DOHH2 (cell line): ENCODE data around the gene POLA2.

ENCODE experiments used
- EZH2phosphoT487 ChIP-seq: fragments of 200-600 bp; sonication (generic); IDR thresholded peaks from 2 replicates; pipeline ENCODE4 v1.6.1; 2017; ENCODE audit warnings: borderline replicate concordance, mild to moderate bottlenecking, antibody characterized with exemption, low read length, moderate library complexity, mixed read lengths
- TF ChIP-seq, protein P1 (sequence below): fragments of 200-600 bp; sonication (generic); IDR thresholded peaks from one replicate; pipeline ENCODE4 v1.5.1; 2014; ENCODE audit warnings: antibody characterized with exemption, mild to moderate bottlenecking, low read depth, low read length; ENCODE audit not compliant: poor library complexity, severe bottlenecking

DNA sequence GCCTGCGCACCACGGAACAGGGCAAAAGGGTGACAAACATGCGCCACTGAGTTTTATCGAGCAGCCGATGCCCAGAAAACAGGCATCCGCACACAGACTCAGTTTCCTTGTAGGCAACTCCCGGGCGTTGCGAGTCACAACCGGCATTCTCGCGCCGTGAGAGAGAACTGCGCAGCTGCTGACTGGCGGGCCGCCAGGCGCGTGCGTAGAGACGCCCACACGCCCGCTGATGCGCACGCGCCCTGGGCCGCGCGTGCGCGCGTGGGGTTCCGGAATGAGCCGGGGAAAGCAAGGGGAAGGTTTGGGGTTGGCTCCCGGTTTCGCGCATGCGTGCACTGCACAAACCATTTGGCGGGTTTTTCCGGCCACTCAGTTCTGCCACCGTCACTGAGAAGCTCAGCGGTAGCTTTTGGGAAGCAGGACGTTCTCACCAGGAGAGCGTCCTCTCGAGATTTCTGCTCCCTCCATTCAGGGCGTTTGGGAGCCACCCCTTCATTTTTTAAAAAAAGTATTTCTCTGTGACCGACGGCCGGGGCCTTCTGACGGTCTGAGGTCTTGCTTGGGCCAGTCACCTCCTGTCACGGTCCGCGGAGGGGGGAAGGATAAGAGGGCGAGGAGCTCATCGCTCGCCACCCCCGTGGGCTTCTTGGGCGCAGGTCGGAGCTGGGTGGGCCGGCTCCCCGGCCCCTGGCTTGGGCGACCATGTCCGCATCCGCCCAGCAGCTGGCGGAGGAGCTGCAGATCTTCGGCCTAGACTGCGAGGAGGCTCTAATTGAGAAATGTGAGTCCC, at the start of gene POLA2:
- TF ChIP-seq, protein P1, sequence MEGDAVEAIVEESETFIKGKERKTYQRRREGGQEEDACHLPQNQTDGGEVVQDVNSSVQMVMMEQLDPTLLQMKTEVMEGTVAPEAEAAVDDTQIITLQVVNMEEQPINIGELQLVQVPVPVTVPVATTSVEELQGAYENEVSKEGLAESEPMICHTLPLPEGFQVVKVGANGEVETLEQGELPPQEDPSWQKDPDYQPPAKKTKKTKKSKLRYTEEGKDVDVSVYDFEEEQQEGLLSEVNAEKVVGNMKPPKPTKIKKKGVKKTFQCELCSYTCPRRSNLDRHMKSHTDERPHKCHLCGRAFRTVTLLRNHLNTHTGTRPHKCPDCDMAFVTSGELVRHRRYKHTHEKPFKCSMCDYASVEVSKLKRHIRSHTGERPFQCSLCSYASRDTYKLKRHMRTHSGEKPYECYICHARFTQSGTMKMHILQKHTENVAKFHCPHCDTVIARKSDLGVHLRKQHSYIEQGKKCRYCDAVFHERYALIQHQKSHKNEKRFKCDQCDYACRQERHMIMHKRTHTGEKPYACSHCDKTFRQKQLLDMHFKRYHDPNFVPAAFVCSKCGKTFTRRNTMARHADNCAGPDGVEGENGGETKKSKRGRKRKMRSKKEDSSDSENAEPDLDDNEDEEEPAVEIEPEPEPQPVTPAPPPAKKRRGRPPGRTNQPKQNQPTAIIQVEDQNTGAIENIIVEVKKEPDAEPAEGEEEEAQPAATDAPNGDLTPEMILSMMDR, result no peak
- TF ChIP-seq EZH2phosphoT487, result no peak
